Measurements from ENCODE around the gene KCNQ5. TPM values are rescaled to one million over a fixed set of nuclear protein-coding genes. Genes with fewer than 3 reads are reported as not detected.

The KCNQ5 gene
- total RNA-seq, 1 experiment from 2014 or later, result not detected

DNA sequence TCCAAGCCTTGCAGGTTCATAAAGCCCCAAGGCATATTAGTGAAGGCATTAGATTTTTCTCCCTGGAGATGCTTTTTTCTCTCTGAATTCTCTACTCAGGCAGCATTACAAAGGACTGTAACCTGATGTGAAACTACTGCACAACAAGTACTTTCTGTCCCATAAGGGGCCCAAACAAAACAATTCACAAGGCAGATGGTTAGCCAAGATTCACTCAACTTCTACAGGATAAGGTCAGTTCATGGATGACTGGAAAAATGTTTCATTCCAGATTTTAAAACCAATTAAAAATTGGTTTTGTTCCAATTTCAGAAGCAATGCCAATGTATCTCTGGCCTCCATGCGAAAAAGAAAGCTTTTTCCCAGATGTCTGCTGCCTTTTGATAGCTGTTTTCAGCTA lies 421.6 kb downstream of the KCNQ5 start:
- ATAC-seq (no peak), DNase-seq (ENCODE audit: low read depth, low spot score) (no peak)
- H3K36me3 ChIP-seq (ENCODE audit: control insufficient read depth in 1 of 2, insufficient read depth in 2 of 2, low read length in 2 of 2), result no peaks in the 10 kb centered on the region
- H3K9me3 ChIP-seq (ENCODE audit: control insufficient read depth in 1 of 2, insufficient read depth in 1 of 2, low read depth in 1 of 2, low read length in 2 of 2), result no peaks in the 10 kb centered on the region
- TF ChIP-seq, protein P1, sequence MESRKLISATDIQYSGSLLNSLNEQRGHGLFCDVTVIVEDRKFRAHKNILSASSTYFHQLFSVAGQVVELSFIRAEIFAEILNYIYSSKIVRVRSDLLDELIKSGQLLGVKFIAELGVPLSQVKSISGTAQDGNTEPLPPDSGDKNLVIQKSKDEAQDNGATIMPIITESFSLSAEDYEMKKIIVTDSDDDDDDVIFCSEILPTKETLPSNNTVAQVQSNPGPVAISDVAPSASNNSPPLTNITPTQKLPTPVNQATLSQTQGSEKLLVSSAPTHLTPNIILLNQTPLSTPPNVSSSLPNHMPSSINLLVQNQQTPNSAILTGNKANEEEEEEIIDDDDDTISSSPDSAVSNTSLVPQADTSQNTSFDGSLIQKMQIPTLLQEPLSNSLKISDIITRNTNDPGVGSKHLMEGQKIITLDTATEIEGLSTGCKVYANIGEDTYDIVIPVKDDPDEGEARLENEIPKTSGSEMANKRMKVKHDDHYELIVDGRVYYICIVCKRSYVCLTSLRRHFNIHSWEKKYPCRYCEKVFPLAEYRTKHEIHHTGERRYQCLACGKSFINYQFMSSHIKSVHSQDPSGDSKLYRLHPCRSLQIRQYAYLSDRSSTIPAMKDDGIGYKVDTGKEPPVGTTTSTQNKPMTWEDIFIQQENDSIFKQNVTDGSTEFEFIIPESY (IDR thresholded peaks at IDR 0.05; ENCODE audit: extremely low read depth, insufficient replicate concordance, low read length), result no peak
- H3K4me2 ChIP-seq (ENCODE audit: low read length), result no peak overlapping the region
- H3K27me3 ChIP-seq (ENCODE audit: insufficient read depth, low read length), result peaks cover 35% of the 10 kb centered on the region
- intact Hi-C loops (cut with micrococcal nuclease), result no loop called here
- H3K9me2 ChIP-seq (ENCODE audit: insufficient read depth), result peaks cover 4% of the 10 kb centered on the region; the same call in 1 of the 2 replicates
- no peak overlapping the region for H2AFZ ChIP-seq (ENCODE audit: low read depth, low read length, poor library complexity, severe bottlenecking)
- ChIA-PET CTCF (no interaction called here), POLR2A (no interaction called here), RAD21 (ENCODE audit: low non-redundant PET in 1 of 2, low total read pairs in 2 of 2, uncharacterized antibody in 2 of 2, unreplicated experiment in 2 of 2) (no interaction called here)
- H3K4me1 ChIP-seq (ENCODE audit: control insufficient read depth in 1 of 2, insufficient read depth in 2 of 2, low read length in 2 of 2), result no peaks in the 10 kb centered on the region
- H4K20me1 ChIP-seq (ENCODE audit: insufficient read depth), result no peaks in the 10 kb centered on the region
- no peak overlapping the region for H3K9ac ChIP-seq (ENCODE audit: low read length)
- no peaks in the 10 kb centered on the region for H3K79me2 ChIP-seq (ENCODE audit: insufficient read depth, low read length)
- no TSS peak for BruUV-seq (replicated peaks)
- H3K27ac ChIP-seq (ENCODE audit: low read depth, low read length), result no peak overlapping the region
- H3K4me3 ChIP-seq (replicated peaks in 1 of 2; ENCODE audit: low read depth in 1 of 2, low read length in 2 of 2), result no peak overlapping the region

DNA sequence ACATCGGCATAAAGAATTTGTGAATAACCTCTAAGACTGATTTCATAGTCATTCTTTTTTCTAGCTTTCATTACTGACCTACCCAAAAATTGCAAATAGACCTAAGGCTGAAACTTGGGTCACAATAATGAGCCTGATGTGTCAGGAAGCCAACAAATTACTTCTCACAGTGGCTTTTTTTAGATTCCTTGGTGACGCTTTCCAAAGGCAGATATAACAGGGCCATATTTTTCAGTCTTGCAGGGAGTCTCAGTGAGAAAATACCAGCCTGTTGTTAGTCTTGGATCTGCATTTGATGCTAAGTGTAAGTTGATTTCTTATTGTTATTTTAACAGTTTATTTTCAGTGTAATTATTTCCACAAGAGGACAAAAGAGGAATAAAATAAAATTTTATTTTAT lies 423.7 kb downstream of the KCNQ5 start:
- H3K79me2 ChIP-seq (ENCODE audit: insufficient read depth, low read length), result no peaks in the 10 kb centered on the region
- no peak overlapping the region for H3K27ac ChIP-seq (ENCODE audit: low read depth, low read length)
- ATAC-seq, result no peak
- H3K9me3 ChIP-seq (ENCODE audit: control insufficient read depth in 1 of 2, insufficient read depth in 1 of 2, low read depth in 1 of 2, low read length in 2 of 2), result no peaks in the 10 kb centered on the region
- H2AFZ ChIP-seq (ENCODE audit: low read depth, low read length, poor library complexity, severe bottlenecking), result no peak overlapping the region
- RAD21 ChIA-PET (ENCODE audit: low non-redundant PET in 1 of 2, low total read pairs in 2 of 2, uncharacterized antibody in 2 of 2, unreplicated experiment in 2 of 2), result no interaction called here
- DNase-seq (ENCODE audit: low read depth, low spot score), result no peak
- no peaks in the 10 kb centered on the region for H3K4me1 ChIP-seq (ENCODE audit: control insufficient read depth in 1 of 2, insufficient read depth in 2 of 2, low read length in 2 of 2)
- peaks cover 54% of the 10 kb centered on the region for H3K27me3 ChIP-seq (ENCODE audit: insufficient read depth, low read length)
- intact Hi-C loops (cut with micrococcal nuclease), result no loop called here
- no peak overlapping the region for H3K4me2 ChIP-seq (ENCODE audit: low read length)
- H3K4me3 ChIP-seq (replicated peaks in 1 of 2; ENCODE audit: low read depth in 1 of 2, low read length in 2 of 2), result no peak overlapping the region
- no peaks in the 10 kb centered on the region for H3K36me3 ChIP-seq (ENCODE audit: control insufficient read depth in 1 of 2, insufficient read depth in 2 of 2, low read length in 2 of 2)
- H3K9me2 ChIP-seq (ENCODE audit: insufficient read depth), result no peaks in the 10 kb centered on the region
- no peak overlapping the region for H3K9ac ChIP-seq (ENCODE audit: low read length)
- CTCF ChIA-PET, result no interaction called here
- no peak for TF ChIP-seq FOSL1 (IDR thresholded peaks at IDR 0.05; ENCODE audit: low read depth)
- no peak for TF ChIP-seq ZFX (IDR thresholded peaks at IDR 0.05)
- TF ChIP-seq, protein P2, sequence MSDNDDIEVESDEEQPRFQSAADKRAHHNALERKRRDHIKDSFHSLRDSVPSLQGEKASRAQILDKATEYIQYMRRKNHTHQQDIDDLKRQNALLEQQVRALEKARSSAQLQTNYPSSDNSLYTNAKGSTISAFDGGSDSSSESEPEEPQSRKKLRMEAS (IDR thresholded peaks at IDR 0.05), result no peak
- TF ChIP-seq ELF1 (IDR thresholded peaks at IDR 0.05; ENCODE audit: borderline replicate concordance, low read depth), result no peak
- no peaks in the 10 kb centered on the region for H4K20me1 ChIP-seq (ENCODE audit: insufficient read depth)
- no TSS peak for BruUV-seq (replicated peaks)
- POLR2A ChIA-PET, result no interaction called here

Data from HCT116 (cell line).